ENCODE data around the gene NDRG2. TPM values are rescaled to one million over a fixed set of nuclear protein-coding genes. Genes with fewer than 3 reads are reported as not detected.
"Not testable (repeated sequence)": the region's sequence is repeated elsewhere in the genome, so short reads cannot be mapped to it uniquely, and the experiment has no call there.

Gene NDRG2
- total RNA-seq, 8 experiments from 2014 or later: 4.1 to 51.8 (median 13.7) TPM

DNA sequence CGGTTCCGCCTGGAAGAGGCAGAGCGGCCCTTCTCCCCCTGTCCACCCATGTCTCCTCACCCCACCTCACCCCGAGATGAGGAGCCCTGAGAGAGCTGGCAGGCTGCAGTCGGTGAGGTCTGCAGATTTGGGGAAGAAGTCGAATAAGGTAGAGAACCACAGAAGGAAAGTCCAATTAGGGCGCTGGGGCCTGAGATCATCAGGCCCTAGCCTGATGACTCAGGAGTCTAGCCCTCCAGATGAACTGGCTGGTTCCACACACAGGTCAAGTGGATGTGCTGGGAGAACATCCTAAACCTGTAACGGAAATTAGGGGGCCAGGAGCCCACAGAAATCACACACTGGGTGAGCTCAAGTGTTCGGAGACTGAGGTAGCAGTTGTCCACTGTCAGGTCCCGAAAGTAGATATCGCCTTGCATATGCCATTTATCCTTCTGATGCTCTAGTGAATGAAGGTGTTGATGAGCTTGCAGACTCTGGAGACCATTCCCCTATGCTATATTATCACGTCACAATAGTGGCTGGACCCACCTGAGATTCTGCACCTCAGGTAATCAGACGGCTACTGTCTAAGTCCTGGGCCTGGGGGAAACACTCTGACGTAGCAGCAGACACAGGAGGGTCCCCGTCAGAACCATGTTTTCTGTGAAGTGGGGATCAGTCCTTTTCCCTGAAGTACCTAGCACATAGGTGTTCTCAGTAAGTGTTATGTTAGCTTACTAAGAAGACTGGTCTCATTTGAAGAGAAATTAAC lies 36.0 kb downstream of the NDRG2 start:
- Histone ChIP-seq H3K27ac (peak overlapping the region in 1 of 2 donors; percentile 64), H3K4me1 (replicated peaks in 1 of 2) (peaks cover 14 to 18% of the 10 kb centered on the region in 2 donors), H3K4me3 (peak overlapping the region in 4 of 5 donors; percentile 53 to 93 (median 72))
- ATAC-seq (replicated peaks in 6 of 8): no peak
- in situ Hi-C loops (cut with MboI; ENCODE audit: low pct_unique_long_range_greater_than_20kb in 2 of 9, low sequenced_read_pairs in 9 of 9, unreplicated experiment in 9 of 9): no loop called here
- WGBS, 10 experiments: 10 to 100% (median 91%) methylated on average over 1 to 13 of the region's 15 CpGs; no CpG with 5 or more reads in 2 of the 10 experiments

DNA sequence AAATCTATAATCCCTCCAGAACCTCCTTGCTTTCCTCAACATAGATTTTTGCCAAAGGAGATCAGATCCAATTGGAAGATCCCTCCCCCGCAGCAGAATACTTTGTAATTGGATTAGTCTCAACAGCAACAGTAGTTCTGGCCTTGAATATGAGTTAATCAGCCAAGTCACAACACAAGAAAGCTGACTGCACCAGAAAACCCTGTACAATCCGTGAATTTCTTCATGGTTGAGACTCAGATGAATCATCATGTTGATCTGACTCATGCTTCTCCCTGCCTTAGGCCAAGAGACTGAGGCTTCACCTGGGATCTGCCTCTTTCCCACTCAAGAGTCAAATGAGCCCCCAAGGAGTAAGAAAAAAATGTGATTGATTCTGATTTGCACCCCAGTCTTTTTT lies 38.0 kb downstream of the NDRG2 start:
- H3K4me1 ChIP-seq (replicated peaks in 1 of 2): peaks cover 13 to 15% of the 10 kb centered on the region in 2 donors
- H3K27ac ChIP-seq: no peak overlapping the region
- H3K4me3 ChIP-seq: no peak overlapping the region
- in situ Hi-C loops (cut with MboI; ENCODE audit: low pct_unique_long_range_greater_than_20kb in 2 of 9, low sequenced_read_pairs in 9 of 9, unreplicated experiment in 9 of 9): no loop called here
- peak in 4 of 8 experiments; percentile 14 to 48 (median 32) for ATAC-seq (replicated peaks in 6 of 8)
- 0 to 70% (median 20%) methylated on average over 1 to 2 of the region's 2 CpGs; no CpG with 5 or more reads in 3 of the 10 experiments for WGBS, 10 experiments

- 64 to 100% (median 80%) methylated on average over 1 to 4 of the region's 4 CpGs; no CpG with 5 or more reads in 3 of the 10 experiments for WGBS, 10 experiments
- H3K27ac ChIP-seq; H3K4me1 ChIP-seq (replicated peaks in 1 of 2); H3K4me3 ChIP-seq; ATAC-seq (replicated peaks in 6 of 8); in situ Hi-C loops (cut with MboI; ENCODE audit: low pct_unique_long_range_greater_than_20kb in 2 of 9, low sequenced_read_pairs in 9 of 9, unreplicated experiment in 9 of 9): not testable (repeated sequence)
Observed at GRCh38 chr14:20985650-20986049, 39.2 kb downstream of the NDRG2 start.

DNA sequence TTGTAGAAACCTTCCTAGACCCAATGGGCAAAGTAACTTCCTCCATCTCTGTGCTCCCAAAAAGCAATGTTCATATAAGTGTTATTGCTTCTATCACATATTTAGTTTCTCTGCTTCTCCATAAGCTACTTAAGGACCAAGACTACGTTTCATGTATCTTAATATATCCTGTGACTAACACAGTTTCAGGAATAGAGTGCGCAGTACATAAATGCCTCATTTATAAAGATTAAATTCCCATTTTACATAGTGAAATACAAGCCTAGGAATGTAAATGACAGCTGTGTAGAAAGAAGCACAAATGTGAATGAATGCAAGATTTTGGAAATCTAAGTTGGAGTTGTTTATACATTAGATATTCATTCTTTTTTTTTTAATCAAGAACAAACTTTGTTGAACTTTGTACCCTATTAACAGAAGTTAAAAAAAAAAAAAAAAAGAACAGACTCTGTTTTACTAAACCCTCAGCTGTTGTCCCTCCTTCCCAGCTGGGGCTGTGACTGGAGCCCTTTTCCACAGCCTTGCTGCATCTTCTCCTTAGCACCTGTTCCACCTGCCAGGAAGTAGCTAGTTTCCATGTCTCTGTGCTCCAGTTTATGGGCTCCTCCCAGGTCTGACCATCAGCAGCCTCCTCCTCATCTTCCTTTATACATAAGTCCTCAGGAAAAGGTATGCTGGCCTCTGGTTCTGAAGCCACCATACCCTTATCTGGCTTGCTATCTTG lies 42.1 kb downstream of the NDRG2 start:
- Histone ChIP-seq H3K4me3 (no peak overlapping the region), H3K27ac (no peak overlapping the region), H3K4me1 (replicated peaks in 1 of 2) (no peaks in the 10 kb centered on the region)
- ATAC-seq (replicated peaks in 6 of 8): peak in 2 of 8 experiments; percentile 58 to 93
- 0 to 100% (median 62%) methylated on average over 1 to 2 of the region's 2 CpGs for WGBS, 10 experiments
- in situ Hi-C loops (cut with MboI; ENCODE audit: low pct_unique_long_range_greater_than_20kb in 2 of 9, low sequenced_read_pairs in 9 of 9, unreplicated experiment in 9 of 9): no loop called here

- WGBS, 10 experiments: 50 to 89% (median 67%) methylated on average over 1 of the region's 1 CpG; no CpG with 5 or more reads in 5 of the 10 experiments
- Histone ChIP-seq H3K4me3 (no peak overlapping the region), H3K27ac (no peak overlapping the region), H3K4me1 (replicated peaks in 1 of 2) (no peaks in the 10 kb centered on the region)
- no peak for ATAC-seq (replicated peaks in 6 of 8)
- in situ Hi-C loops (cut with MboI; ENCODE audit: low pct_unique_long_range_greater_than_20kb in 2 of 9, low sequenced_read_pairs in 9 of 9, unreplicated experiment in 9 of 9): no loop called here
Observed at GRCh38 chr14:20980906-20981305, 44.0 kb downstream of the NDRG2 start.

GRCh38 chr14:20978687-20979086 lies 46.2 kb downstream of the NDRG2 start:
- in situ Hi-C loops (cut with MboI; ENCODE audit: low pct_unique_long_range_greater_than_20kb in 2 of 9, low sequenced_read_pairs in 9 of 9, unreplicated experiment in 9 of 9): loop anchor here in 2 of 9 experiments (10.0 kb wide), 2 partner anchors 124 to 284 kb away; no protein-coding TSS in a partner anchor
- 0 to 100% (median 56%) methylated on average over 1 of the region's 1 CpG; no CpG with 5 or more reads in 4 of the 10 experiments for WGBS, 10 experiments
- Histone ChIP-seq H3K4me1 (replicated peaks in 1 of 2) (no peaks in the 10 kb centered on the region), H3K27ac (no peak overlapping the region), H3K4me3 (no peak overlapping the region)
- ATAC-seq (replicated peaks in 6 of 8): no peak

DNA sequence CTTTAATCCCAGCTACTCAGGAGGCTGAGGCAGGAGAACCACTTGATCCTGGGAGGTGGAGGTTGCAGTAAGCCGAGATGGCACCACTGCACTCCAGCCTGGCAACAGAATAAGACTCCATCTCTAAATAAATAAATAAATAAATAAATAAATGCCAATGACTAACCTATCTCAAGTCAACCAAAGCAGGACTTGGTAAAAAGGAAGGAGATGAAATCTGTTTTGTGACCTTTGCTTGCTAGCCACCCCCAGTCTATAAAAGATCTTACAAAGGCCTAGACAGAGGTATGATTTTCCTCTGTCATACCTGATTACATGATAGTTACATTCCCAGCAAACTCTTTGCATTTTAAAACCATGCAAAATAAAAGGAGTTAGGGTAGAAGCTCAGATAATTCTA lies 48.6 kb downstream of the NDRG2 start:
- no peak for ATAC-seq (replicated peaks in 6 of 8)
- Histone ChIP-seq H3K27ac (no peak overlapping the region), H3K4me3 (no peak overlapping the region), H3K4me1 (replicated peaks in 1 of 2) (no peaks in the 10 kb centered on the region)
- WGBS, 10 experiments: 60 to 100% (median 100%) methylated on average over 1 of the region's 1 CpG; no CpG with 5 or more reads in 5 of the 10 experiments
- in situ Hi-C loops (cut with MboI; ENCODE audit: low pct_unique_long_range_greater_than_20kb in 2 of 9, low sequenced_read_pairs in 9 of 9, unreplicated experiment in 9 of 9): loop anchor here in 2 of 9 experiments (10.0 kb wide), 2 partner anchors 121 to 281 kb away; no protein-coding TSS in a partner anchor

GRCh38 chr14:20973501-20973900 lies 51.4 kb downstream of the NDRG2 start:
- peaks cover 0 to 4% of the 10 kb centered on the region in 2 donors for H3K4me1 ChIP-seq (replicated peaks in 1 of 2)
- in situ Hi-C loops (cut with MboI; ENCODE audit: low pct_unique_long_range_greater_than_20kb in 2 of 9, low sequenced_read_pairs in 9 of 9, unreplicated experiment in 9 of 9): loop anchor here in 3 of 9 experiments (10.0 to 25.0 kb wide), 4 partner anchors 111 to 279 kb away; no protein-coding TSS in a partner anchor
- ATAC-seq (replicated peaks in 6 of 8): no peak
- no peak overlapping the region for H3K27ac ChIP-seq
- WGBS, 10 experiments: 75 to 100% (median 100%) methylated on average over 1 to 2 of the region's 3 CpGs; no CpG with 5 or more reads in 4 of the 10 experiments
- no peak overlapping the region for H3K4me3 ChIP-seq

- no peak overlapping the region for H3K27ac ChIP-seq
- ATAC-seq (replicated peaks in 6 of 8): no peak
- H3K4me3 ChIP-seq: peak overlapping the region; percentile 45 to 56 (median 46)
- WGBS, 10 experiments: 0 to 100% (median 29%) methylated on average over 1 to 5 of the region's 8 CpGs; no CpG with 5 or more reads in 4 of the 10 experiments
- peaks cover 0 to 4% of the 10 kb centered on the region in 2 donors for H3K4me1 ChIP-seq (replicated peaks in 1 of 2)
- in situ Hi-C loops (cut with MboI; ENCODE audit: low pct_unique_long_range_greater_than_20kb in 2 of 9, low sequenced_read_pairs in 9 of 9, unreplicated experiment in 9 of 9): loop anchor here in 3 of 9 experiments (10.0 to 25.0 kb wide), 4 partner anchors 109 to 277 kb away; no protein-coding TSS in a partner anchor
Observed at GRCh38 chr14:20971705-20972021, 53.2 kb downstream of the NDRG2 start.

DNA sequence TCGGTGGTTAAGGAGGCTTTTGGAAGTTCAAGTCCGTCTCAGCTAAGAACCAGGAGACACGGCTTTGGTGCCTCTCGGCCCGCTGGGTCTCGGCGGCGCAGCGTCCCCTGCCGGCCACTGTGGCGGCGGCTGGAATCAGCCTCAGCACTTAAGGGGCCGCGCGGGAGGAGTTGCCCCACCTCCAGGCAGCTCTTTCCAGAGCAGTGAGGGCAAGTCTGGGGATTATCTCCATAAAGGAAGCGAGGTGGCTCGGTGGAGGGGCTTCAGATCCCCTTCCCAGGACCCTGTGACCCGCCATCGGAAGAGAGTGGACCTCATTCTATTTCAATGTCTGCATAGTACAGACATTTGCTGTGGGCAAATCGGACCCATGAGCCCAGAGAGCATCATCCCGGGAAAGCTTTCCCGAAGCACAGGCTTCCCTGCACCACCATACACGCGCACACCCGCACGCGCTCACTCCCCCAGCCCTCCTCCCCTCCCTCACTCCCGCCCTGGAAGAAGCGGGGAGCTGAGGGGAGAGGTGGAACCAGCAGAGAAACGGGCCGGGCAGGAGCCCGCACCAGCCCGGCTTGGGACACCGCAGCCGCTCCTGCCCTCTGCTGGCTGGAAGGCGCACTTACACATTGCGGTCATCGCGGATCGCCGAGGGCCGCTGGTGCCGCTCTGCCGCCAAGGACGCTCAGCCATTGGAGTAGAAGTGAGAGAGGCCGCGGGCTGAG lies 53.7 kb downstream of the NDRG2 start:
- Histone ChIP-seq H3K4me3 (peak overlapping the region; percentile 45 to 56 (median 46)), H3K27ac (peak overlapping the region; percentile 15 to 52), H3K4me1 (replicated peaks in 1 of 2) (peaks cover 0 to 4% of the 10 kb centered on the region in 2 donors)
- in situ Hi-C loops (cut with MboI; ENCODE audit: low pct_unique_long_range_greater_than_20kb in 2 of 9, low sequenced_read_pairs in 9 of 9, unreplicated experiment in 9 of 9): loop anchor here in 3 of 9 experiments (10.0 to 25.0 kb wide), 4 partner anchors 109 to 276 kb away; no protein-coding TSS in a partner anchor
- WGBS, 10 experiments: 0% methylated on average over 1 to 7 of the region's 47 CpGs; no CpG with 5 or more reads in 4 of the 10 experiments
- ATAC-seq (replicated peaks in 6 of 8): peak; percentile 84 to 96 (median 94)

DNA sequence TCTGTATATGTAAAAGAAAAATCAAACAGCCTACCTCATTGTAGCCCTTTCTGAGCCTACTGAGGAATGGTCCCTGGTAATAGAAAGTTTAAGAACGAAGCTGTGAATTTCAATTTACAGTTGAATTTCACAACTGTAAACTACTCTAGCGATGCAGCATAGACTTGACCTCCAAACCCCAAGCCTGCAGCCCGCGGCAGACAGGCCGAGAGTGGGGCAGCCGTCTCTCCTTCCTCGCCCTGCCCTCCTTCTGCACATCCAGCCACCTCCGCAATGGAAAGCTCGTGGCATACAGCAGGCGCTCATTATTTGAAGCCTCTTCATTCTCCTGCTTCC lies 54.2 kb downstream of the NDRG2 start:
- peak overlapping the region in 1 of 2 donors; percentile 15 for H3K27ac ChIP-seq
- in situ Hi-C loops (cut with MboI; ENCODE audit: low pct_unique_long_range_greater_than_20kb in 2 of 9, low sequenced_read_pairs in 9 of 9, unreplicated experiment in 9 of 9): loop anchor here in 3 of 9 experiments (10.0 to 25.0 kb wide), 4 partner anchors 108 to 276 kb away; no protein-coding TSS in a partner anchor
- peak overlapping the region; percentile 45 to 56 (median 46) for H3K4me3 ChIP-seq
- ATAC-seq (replicated peaks in 6 of 8): peak; percentile 1 to 10 (median 4)
- WGBS, 10 experiments: 11 to 81% (median 34%) methylated on average over 1 to 10 of the region's 10 CpGs; no CpG with 5 or more reads in 3 of the 10 experiments
- H3K4me1 ChIP-seq (replicated peaks in 1 of 2): peaks cover 0 to 4% of the 10 kb centered on the region in 2 donors

GRCh38 chr14:20969336-20969735 lies 55.5 kb downstream of the NDRG2 start:
- H3K27ac ChIP-seq: no peak overlapping the region
- no peak overlapping the region for H3K4me3 ChIP-seq
- 33 to 100% (median 79%) methylated on average over 1 to 3 of the region's 3 CpGs; no CpG with 5 or more reads in 1 of the 10 experiments for WGBS, 10 experiments
- in situ Hi-C loops (cut with MboI; ENCODE audit: low pct_unique_long_range_greater_than_20kb in 2 of 9, low sequenced_read_pairs in 9 of 9, unreplicated experiment in 9 of 9): loop anchor here in 2 of 9 experiments (25.0 kb wide), 2 partner anchors 107 to 257 kb away; no protein-coding TSS in a partner anchor
- H3K4me1 ChIP-seq (replicated peaks in 1 of 2): peaks cover 0 to 4% of the 10 kb centered on the region in 2 donors
- ATAC-seq (replicated peaks in 6 of 8): no peak

All from motor neuron (in vitro differentiated cells).